GM19099 (cell line): ENCODE measurements around the gene NEXN.

Experiments
- POLR2A ChIP-seq: IDR thresholded peaks from 3 replicates; pipeline ENCODE4 v1.6.1; 2011; ENCODE audit warnings: low read depth; ENCODE audit not compliant: insufficient read length; ENCODE audit errors: extremely low read depth

NEXN gene

GRCh38 chr1:77891200-77891599 is 2.8 kb downstream of the NEXN start:
- no peak for TF ChIP-seq POLR2A

GRCh38 chr1:77899647-77900320 is 11.4 kb downstream of the NEXN start:
- no peak for TF ChIP-seq POLR2A

GRCh38 chr1:77900687-77901293 is 12.4 kb downstream of the NEXN start:
- TF ChIP-seq POLR2A = no peak

- no peak for TF ChIP-seq POLR2A
These were observed 17.2 kb downstream of the NEXN start for GRCh38 chr1:77905603-77906002.

- TF ChIP-seq POLR2A = no peak
These were observed 17.7 kb downstream of the NEXN start for GRCh38 chr1:77906019-77906545.

- TF ChIP-seq POLR2A = no peak
These were observed 18.2 kb downstream of the NEXN start for GRCh38 chr1:77906624-77907023.

GRCh38 chr1:77910116-77910515 is 21.7 kb downstream of the NEXN start:
- no peak for TF ChIP-seq POLR2A

- TF ChIP-seq POLR2A = no peak
These were observed 37.1 kb downstream of the NEXN start for GRCh38 chr1:77925518-77925917.

GRCh38 chr1:77925956-77926355 is 37.5 kb downstream of the NEXN start:
- no peak for TF ChIP-seq POLR2A

GRCh38 chr1:77926561-77927357 is 38.3 kb downstream of the NEXN start:
- no peak for TF ChIP-seq POLR2A

- no peak for TF ChIP-seq POLR2A
These were observed 39.0 kb downstream of the NEXN start for GRCh38 chr1:77927414-77927813.

GRCh38 chr1:77929806-77930205 is 41.4 kb downstream of the NEXN start:
- no peak for TF ChIP-seq POLR2A

GRCh38 chr1:77938651-77939050 is 50.2 kb downstream of the NEXN start:
- no peak for TF ChIP-seq POLR2A

- no peak for TF ChIP-seq POLR2A
These were observed 52.6 kb downstream of the NEXN start for GRCh38 chr1:77940921-77941570.

GRCh38 chr1:77942400-77943140 is 54.1 kb downstream of the NEXN start:
- no peak for TF ChIP-seq POLR2A

GRCh38 chr1:77945345-77945744 is 56.9 kb downstream of the NEXN start:
- TF ChIP-seq POLR2A = no peak
